Mammary epithelial cell (primary cell): ENCODE data around the gene CMTM4.

Experiments used
- EZH2 ChIP-seq: IDR thresholded peaks from 2 replicates; pipeline ENCODE4 v1.6.1; 2012; ENCODE audit warnings: low read length, inconsistent platforms, borderline replicate concordance
- TF ChIP-seq, protein P1 (sequence below), 2 donors: IDR thresholded peaks in 1 of 2; conservative IDR thresholded peaks in 1 of 2; 2 replicates each; pipeline ENCODE4 v1.5.1; 2011 to 2012; ENCODE audit warnings: inconsistent platforms in 2 of 2, low read length in 2 of 2, mild to moderate bottlenecking in 2 of 2, control low read depth in 1 of 2, low read depth in 1 of 2; ENCODE audit not compliant: insufficient read depth in 1 of 2; ENCODE audit errors: extremely low read depth in 1 of 2

DNA sequence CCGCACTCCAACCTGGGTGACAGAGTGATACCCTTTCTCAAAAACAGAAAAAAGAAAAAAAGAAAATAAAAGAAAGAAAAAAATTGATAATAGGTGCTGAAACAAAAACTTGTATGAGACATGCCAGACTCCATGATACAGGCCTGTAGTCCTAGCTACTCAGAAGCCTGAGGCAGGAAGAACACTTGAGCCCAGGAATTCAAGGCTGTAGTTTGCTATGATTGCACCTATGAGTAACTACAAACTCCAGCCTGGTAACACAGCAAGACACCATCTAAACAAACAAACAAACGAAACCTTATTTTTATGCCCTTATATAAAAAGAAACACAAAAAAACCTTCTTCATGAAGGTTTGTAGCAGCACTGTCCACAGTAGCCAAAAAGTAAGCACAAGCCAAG is 5.0 kb upstream of the CMTM4 start:
- TF ChIP-seq, protein P1, sequence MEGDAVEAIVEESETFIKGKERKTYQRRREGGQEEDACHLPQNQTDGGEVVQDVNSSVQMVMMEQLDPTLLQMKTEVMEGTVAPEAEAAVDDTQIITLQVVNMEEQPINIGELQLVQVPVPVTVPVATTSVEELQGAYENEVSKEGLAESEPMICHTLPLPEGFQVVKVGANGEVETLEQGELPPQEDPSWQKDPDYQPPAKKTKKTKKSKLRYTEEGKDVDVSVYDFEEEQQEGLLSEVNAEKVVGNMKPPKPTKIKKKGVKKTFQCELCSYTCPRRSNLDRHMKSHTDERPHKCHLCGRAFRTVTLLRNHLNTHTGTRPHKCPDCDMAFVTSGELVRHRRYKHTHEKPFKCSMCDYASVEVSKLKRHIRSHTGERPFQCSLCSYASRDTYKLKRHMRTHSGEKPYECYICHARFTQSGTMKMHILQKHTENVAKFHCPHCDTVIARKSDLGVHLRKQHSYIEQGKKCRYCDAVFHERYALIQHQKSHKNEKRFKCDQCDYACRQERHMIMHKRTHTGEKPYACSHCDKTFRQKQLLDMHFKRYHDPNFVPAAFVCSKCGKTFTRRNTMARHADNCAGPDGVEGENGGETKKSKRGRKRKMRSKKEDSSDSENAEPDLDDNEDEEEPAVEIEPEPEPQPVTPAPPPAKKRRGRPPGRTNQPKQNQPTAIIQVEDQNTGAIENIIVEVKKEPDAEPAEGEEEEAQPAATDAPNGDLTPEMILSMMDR (conservative IDR thresholded peaks at IDR 0.05 in 1 of 2, IDR thresholded peaks at IDR 0.05 in 1 of 2; ENCODE audit: extremely low read depth in 1 of 2, insufficient read depth in 1 of 2, low read depth in 1 of 2, low read length in 2 of 2) = no peak
- no peak for TF ChIP-seq EZH2
